HepG2 (cell line): Measurements from ENCODE around the gene TAF8. TPM values are rescaled to one million over a fixed set of nuclear protein-coding genes. Genes with fewer than 3 reads are reported as not detected.

Experiments used
- EZH2 ChIP-seq: conservative IDR thresholded peaks from 2 replicates; pipeline ENCODE4 v1.6.1; 2012; ENCODE audit warnings: mild to moderate bottlenecking, low read depth, low read length, moderate library complexity
- HDAC2 ChIP-seq: sonication (generic); formaldehyde crosslinking; IDR thresholded peaks from 2 replicates; pipeline ENCODE4 v1.4.0; 2020; ENCODE audit warnings: missing genetic modification reagents
- MAF1 ChIP-seq: sonication (generic); formaldehyde crosslinking; IDR thresholded peaks from 2 replicates; pipeline ENCODE4 v1.5.0; 2020; ENCODE audit warnings: missing genetic modification reagents, borderline replicate concordance
- ONECUT2 ChIP-seq: sonication (generic); formaldehyde crosslinking; IDR thresholded peaks from 2 replicates; pipeline ENCODE4 v1.4.0; 2020; ENCODE audit warnings: missing genetic modification reagents
- PHF5A ChIP-seq: IDR thresholded peaks from one replicate; pipeline ENCODE4 v1.6.1; 2018; ENCODE audit warnings: low read depth, missing genetic modification reagents; ENCODE audit not compliant: unreplicated experiment
- PRPF4 ChIP-seq: fragments of 200-400 bp; formaldehyde crosslinking; IDR thresholded peaks from 2 replicates; pipeline ENCODE4 v1.6.1; 2016; ENCODE audit warnings: low read length, low read depth; ENCODE audit not compliant: poor library complexity, severe bottlenecking
- SRY ChIP-seq: sonication (generic); formaldehyde crosslinking; IDR thresholded peaks from 2 replicates; pipeline ENCODE4 v1.8.0; 2022; ENCODE audit warnings: mild to moderate bottlenecking, missing genetic modification reagents
- ZKSCAN8 ChIP-seq: IDR thresholded peaks from 2 replicates; pipeline ENCODE4 v1.6.1; 2016; ENCODE audit warnings: borderline replicate concordance, missing genetic modification reagents, missing compliant biosample characterization
- ZNF317 ChIP-seq: sonication (generic); formaldehyde crosslinking; IDR thresholded peaks from 2 replicates; pipeline ENCODE4 v1.5.0; 2020; ENCODE audit warnings: mild to moderate bottlenecking, missing genetic modification reagents
- ZNF329 ChIP-seq: sonication (generic); formaldehyde crosslinking; IDR thresholded peaks from 2 replicates; pipeline ENCODE4 v1.9.0; 2021; ENCODE audit warnings: low read depth, mild to moderate bottlenecking, missing genetic modification reagents
- ZNF550 ChIP-seq: sonication (generic); formaldehyde crosslinking; IDR thresholded peaks from 2 replicates; pipeline ENCODE4 v1.4.0; 2020; ENCODE audit warnings: mild to moderate bottlenecking, missing genetic modification reagents, borderline replicate concordance
- ZNF883 ChIP-seq: sonication (generic); formaldehyde crosslinking; IDR thresholded peaks from 2 replicates; pipeline ENCODE4 v1.5.1; 2020; ENCODE audit warnings: mild to moderate bottlenecking, missing genetic modification reagents; ENCODE audit errors: not compliant biosample characterization
- ZSCAN29 ChIP-seq: sonication (generic); formaldehyde crosslinking; conservative IDR thresholded peaks from 2 replicates; pipeline ENCODE4 v1.4.0; 2020; ENCODE audit warnings: mild to moderate bottlenecking, missing genetic modification reagents
- polyA plus RNA-seq, 8 experiments: library from polyadenylated mRNA; depleted of rRNA in 3 of 8; stranded (reverse) in 7 of 8; unstranded in 1 of 8; fragments of >200 nt; fragmentation: Illumina TruSeq in 4 of 8; extraction: Trizol in 4 of 8; gene quantifications; 2 replicates each; pipeline versions ENCODE4 v1.2.1 to v1.2.3, GENCODE V29; 2011 to 2016; ENCODE audit warnings: low read depth in 4 of 8, missing spikeins in 1 of 8, mixed read lengths in 1 of 8; ENCODE audit not compliant: insufficient read depth in 1 of 8
- total RNA-seq, 5 experiments: library from RNA; depleted of rRNA; stranded (reverse); fragments of >200 nt; fragmentation: Illumina TruSeq; extraction: Trizol; gene quantifications; 2 replicates each; pipeline ENCODE4 v1.2.3, GENCODE V29; 2016; ENCODE audit warnings: low read depth in 1 of 5
- TF ChIP-seq, protein P1 (sequence below), 2 experiments: fragments of 450-650 bp in 1 of 2; sonication (generic) in 1 of 2; formaldehyde crosslinking in 1 of 2; IDR thresholded peaks; 2 replicates each; pipeline versions ENCODE4 v1.6.1 to v1.8.0; 2016 to 2022; ENCODE audit warnings: antibody characterized with exemption in 1 of 2, mild to moderate bottlenecking in 1 of 2, missing genetic modification reagents in 1 of 2
- TF ChIP-seq, protein P2 (sequence below): sonication (generic); formaldehyde crosslinking; IDR thresholded peaks from 2 replicates; pipeline ENCODE4 v1.4.0; 2020; ENCODE audit warnings: missing genetic modification reagents, borderline replicate concordance

Gene TAF8
- total and polyA plus RNA-seq, 2 of the 13 experiments (the other 11 are each of a cell fraction or from before 2014, with no cell fraction given): 25.2 to 25.8 TPM

DNA sequence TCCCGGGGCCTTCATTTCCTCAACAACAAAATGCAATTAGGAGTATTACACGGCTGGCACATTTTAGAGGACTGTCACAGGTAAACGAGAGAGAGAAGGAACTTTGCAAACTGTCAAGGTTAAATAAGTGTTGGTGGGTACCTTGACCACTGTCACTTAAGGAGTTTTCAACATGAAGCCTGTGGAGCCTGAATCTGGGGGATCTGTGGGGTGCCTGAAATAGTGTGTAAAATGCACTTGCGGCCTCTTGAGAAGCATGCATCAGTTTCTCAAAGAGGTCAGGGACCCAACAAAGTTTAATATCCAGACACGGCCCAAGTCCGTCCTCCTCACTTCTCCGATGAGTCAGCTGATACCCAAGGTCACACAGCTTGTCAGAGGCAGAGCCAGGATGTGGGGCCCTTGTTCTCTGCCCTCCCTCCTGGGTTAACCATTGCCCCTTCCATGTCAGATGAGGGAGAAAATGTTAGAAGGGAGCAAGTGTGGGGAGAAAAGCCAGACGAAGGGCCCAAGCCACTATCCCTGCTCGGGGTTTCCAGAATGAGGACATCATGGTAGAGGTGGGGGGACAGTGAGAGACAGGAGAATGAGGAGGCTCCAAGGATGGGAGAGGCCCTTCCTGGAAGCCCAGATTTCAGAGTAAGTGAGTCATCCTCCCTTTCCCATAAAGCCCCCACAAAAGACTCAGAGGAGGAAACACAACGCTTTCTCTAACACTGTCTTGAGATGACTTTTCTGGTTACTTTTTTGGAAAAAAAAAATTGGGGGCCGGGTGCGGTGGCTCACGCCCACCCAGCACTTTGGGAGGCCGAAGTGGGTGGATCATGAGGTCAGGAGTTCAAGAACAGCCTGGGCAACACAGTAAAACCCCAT lies 49.9 kb downstream of the TAF8 start (continued):
- TF ChIP-seq, protein P1, sequence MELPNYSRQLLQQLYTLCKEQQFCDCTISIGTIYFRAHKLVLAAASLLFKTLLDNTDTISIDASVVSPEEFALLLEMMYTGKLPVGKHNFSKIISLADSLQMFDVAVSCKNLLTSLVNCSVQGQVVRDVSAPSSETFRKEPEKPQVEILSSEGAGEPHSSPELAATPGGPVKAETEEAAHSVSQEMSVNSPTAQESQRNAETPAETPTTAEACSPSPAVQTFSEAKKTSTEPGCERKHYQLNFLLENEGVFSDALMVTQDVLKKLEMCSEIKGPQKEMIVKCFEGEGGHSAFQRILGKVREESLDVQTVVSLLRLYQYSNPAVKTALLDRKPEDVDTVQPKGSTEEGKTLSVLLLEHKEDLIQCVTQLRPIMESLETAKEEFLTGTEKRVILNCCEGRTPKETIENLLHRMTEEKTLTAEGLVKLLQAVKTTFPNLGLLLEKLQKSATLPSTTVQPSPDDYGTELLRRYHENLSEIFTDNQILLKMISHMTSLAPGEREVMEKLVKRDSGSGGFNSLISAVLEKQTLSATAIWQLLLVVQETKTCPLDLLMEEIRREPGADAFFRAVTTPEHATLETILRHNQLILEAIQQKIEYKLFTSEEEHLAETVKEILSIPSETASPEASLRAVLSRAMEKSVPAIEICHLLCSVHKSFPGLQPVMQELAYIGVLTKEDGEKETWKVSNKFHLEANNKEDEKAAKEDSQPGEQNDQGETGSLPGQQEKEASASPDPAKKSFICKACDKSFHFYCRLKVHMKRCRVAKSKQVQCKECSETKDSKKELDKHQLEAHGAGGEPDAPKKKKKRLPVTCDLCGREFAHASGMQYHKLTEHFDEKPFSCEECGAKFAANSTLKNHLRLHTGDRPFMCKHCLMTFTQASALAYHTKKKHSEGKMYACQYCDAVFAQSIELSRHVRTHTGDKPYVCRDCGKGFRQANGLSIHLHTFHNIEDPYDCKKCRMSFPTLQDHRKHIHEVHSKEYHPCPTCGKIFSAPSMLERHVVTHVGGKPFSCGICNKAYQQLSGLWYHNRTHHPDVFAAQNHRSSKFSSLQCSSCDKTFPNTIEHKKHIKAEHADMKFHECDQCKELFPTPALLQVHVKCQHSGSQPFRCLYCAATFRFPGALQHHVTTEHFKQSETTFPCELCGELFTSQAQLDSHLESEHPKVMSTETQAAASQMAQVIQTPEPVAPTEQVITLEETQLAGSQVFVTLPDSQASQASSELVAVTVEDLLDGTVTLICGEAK (IDR thresholded peaks at IDR 0.05): no peak
- TF ChIP-seq, protein P1 (CRISPR knock-in tag; IDR thresholded peaks at IDR 0.05): 0 out of 2 replicates have a peak, but pooled peaks have one; percentile 33
- TF ChIP-seq EZH2 (no peak), PRPF4 (no peak), ZSCAN29 (CRISPR knock-in tag) (no peak), MAF1 (no peak), ZKSCAN8 (CRISPR knock-in tag) (no peak), ONECUT2 (CRISPR knock-in tag) (no peak), SRY (CRISPR knock-in tag) (no peak), ZNF317 (no peak), ZNF329 (CRISPR knock-in tag) (no peak), PHF5A (CRISPR knock-in tag) (no peak), ZNF550 (CRISPR knock-in tag) (no peak), HDAC2 (CRISPR knock-in tag) (no peak), ZNF883 (CRISPR knock-in tag) (no peak)
- TF ChIP-seq, protein P2, sequence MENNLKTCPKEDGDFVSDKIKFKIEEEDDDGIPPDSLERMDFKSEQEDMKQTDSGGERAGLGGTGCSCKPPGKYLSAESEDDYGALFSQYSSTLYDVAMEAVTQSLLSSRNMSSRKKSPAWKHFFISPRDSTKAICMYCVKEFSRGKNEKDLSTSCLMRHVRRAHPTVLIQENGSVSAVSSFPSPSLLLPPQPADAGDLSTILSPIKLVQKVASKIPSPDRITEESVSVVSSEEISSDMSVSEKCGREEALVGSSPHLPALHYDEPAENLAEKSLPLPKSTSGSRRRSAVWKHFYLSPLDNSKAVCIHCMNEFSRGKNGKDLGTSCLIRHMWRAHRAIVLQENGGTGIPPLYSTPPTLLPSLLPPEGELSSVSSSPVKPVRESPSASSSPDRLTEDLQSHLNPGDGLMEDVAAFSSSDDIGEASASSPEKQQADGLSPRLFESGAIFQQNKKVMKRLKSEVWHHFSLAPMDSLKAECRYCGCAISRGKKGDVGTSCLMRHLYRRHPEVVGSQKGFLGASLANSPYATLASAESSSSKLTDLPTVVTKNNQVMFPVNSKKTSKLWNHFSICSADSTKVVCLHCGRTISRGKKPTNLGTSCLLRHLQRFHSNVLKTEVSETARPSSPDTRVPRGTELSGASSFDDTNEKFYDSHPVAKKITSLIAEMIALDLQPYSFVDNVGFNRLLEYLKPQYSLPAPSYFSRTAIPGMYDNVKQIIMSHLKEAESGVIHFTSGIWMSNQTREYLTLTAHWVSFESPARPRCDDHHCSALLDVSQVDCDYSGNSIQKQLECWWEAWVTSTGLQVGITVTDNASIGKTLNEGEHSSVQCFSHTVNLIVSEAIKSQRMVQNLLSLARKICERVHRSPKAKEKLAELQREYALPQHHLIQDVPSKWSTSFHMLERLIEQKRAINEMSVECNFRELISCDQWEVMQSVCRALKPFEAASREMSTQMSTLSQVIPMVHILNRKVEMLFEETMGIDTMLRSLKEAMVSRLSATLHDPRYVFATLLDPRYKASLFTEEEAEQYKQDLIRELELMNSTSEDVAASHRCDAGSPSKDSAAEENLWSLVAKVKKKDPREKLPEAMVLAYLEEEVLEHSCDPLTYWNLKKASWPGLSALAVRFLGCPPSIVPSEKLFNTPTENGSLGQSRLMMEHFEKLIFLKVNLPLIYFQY (CRISPR knock-in tag): no peak
